CD4-positive, alpha-beta T cell treated with Interferon gamma for 1 hour (primary cell): Measurements from ENCODE around the gene ARL6IP6.
"Not testable (repeated sequence)": the region's sequence is repeated elsewhere in the genome, so short reads cannot be mapped to it uniquely, and the experiment has no call there.

Source experiments
- DNase-seq: peaks from one replicate; pipeline ENCODE4 v3.0.0-alpha.2; 2020

The ARL6IP6 gene

DNA sequence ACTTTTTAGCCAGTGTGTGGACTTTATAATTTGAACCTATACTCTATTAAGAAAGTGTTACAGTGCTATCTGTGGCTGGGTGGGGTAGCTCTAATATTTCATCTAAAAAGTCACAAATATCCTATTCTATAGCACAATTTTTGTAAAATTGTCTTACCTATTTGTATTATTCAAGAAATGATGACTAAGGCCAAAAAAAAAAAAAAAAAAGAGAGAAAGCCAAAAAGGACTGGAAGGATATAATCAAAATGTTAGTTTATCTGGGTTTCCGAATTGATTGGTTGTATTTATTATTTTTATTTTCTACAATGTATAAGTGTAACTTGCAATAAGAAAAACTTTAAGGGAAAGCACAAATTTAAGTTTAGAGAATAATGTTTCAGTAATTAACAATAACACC, 5.5 kb downstream of the ARL6IP6 start:
- no peak for DNase-seq

DNA sequence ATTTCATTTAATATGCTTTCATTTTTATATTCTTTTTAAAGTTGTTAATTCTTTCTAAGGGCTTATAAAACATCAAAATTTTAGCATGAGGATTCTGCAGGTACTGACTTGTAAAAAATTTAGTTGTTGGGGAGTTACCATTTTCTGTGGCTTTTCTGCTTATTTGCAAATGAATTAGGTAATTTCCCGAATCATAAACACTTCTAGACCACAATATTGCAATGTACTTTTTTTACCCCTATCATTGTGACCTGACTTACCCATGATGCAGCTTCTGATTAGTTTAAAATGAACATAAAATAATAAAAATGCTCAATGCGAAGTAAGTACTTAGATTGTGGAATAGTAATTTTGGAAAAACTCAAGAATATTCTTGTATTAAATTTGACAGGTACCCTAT, 11.4 kb downstream of the ARL6IP6 start:
- no peak for DNase-seq

DNA sequence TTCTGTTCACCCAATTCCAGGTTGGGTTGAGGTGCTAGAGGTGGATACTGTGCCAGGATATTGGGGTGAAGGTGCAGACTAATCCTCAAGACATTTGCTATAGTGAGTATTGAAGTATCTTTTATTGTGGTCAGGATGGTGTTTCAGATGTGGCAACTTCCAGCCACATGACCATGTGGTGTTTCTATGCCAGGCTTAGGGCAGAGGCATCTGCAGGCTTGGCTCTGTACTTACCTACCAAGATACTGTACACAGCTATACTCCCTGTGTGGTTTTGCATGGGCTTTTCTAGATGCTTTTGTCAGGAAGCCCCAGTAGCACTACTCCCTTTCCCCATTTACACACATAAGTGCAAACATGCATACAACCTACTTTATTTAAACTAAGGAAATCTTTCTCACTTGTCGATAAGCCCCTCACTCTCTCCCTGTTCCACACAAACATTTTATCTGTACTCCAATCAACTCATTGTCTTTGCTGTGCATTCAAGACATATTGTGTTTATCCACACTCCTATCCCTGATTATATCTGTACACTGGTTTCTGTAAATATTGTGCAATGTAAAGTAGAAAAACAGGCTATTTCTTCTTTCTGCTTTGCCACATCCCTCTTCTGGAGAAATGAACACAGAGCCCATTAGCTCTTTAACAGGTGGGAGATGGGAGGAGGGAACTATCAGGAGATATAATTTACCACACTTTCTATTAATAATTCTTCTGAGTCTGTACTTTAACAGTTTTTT, 12.3 kb downstream of the ARL6IP6 start:
- DNase-seq, result peak; percentile 27

DNA sequence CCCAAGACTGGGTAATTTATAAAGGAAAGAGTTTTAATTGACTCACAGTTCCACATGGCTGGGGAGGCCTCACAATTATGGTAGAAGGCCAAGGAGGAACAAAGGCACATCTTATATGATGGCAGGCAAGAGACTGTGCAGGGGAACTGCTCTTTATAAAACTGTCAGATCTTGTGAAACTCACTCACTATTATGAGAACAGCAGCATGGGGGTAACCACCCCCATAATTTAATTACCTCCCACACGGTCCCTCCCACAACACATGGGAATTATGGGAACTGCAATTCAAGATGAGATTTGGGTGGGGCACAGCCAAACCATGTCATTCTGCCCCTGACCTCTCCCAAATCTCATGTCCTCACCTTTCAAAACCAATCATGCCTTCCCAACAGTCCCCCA, 19.1 kb downstream of the ARL6IP6 start:
- DNase-seq, result not testable (repeated sequence)

DNA sequence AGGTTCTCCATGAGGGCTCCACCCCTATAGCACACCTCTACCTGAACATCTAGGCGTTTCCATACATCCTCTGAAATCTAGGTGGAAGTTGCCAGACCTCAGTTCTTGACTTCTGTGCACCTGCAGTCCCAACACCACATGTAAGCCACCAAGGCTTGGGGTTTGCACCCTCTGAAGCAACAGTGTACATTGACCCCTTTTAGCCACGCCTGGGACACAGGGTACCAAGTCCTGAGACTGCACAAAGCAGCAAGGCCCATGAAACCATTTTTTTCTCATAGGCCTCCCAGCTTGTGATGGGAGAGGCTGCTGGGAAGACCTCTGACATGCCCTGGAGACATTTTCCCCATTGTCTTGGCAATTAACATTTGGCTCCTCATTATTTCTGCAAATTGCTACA, 20.0 kb downstream of the ARL6IP6 start:
- DNase-seq, result no peak

DNA sequence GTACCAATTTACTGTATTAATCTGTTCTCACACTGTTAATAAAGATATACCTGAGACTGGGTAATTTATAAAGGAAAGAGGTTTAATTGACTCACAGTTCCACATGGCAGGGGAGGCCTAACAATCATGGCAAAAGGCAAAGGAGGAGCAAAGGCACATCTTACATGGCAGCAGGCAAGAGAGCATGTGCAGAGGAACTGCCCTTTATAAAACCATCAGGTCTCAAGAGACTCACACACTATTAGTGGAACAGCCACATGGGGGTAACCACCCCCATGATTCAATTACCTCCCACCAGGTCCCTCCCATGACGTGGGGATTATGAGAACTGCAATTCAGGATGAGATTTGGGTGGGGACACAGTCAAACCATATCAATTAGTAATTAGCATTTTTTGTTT, 21.3 kb downstream of the ARL6IP6 start:
- DNase-seq, result not testable (repeated sequence)

DNA sequence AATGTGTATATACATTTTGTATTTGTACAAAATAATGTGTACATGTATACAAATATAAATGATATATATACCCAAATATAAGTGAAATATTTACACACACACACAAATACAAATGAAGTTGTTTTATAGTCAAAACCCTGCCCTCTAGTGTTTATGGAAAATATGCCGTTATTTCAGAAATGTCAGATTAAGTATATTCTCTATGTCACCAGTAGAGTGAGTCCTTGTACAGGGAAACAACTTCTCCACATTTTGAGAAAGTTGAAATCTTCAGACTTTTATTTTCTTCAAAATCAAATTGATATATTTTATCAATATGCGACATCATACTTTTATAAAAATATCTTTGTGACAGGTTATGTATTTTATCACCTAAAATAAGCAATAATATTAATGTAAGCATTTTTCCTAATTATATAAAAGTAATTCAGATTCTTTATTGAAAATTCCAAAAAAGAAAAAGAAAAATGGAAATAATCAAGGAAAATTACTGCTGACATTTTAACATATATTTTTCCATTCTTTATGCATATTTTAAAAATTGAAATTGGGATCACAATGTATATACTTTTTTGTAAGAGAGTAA, 22.4 kb downstream of the ARL6IP6 start:
- no peak for DNase-seq

DNA sequence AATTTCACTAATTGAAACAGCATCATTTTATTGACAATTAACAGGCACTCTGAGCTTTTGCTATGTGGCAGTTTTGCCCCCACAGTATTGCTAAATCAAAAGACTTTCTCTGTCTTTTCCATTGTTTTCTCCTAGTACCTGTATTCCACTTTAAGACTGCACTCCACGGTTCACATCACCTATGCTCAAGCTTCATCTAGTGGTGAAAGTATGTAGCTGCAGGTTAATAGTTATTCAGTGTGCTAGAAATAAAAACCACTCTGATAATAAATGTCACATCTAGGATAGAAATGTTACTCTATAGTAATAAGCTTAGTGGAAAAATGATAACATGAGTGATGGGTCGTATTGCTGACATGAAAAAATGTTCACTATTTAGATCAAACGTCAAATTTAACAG, 24.6 kb downstream of the ARL6IP6 start:
- DNase-seq, result no peak

DNA sequence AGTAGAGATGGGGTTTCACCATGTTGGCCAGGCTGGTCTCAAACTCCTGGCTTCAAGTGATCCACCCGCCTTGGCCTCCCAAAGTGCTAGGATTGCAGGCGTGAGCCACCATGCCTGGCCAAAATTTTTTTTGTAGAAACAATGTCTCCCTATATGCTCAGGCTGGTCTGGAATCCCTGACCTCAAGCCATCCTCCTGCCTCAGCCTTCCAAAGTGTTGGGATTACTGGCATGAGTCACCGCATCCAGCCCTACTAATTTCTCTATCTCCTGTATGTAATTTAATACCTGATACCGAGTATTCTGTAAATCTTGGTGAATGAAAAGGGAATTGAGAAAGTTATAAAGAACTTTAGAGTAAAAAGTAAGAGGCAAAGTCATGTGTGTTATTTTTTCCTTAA, 29.3 kb downstream of the ARL6IP6 start:
- DNase-seq, result not testable (repeated sequence)

DNA sequence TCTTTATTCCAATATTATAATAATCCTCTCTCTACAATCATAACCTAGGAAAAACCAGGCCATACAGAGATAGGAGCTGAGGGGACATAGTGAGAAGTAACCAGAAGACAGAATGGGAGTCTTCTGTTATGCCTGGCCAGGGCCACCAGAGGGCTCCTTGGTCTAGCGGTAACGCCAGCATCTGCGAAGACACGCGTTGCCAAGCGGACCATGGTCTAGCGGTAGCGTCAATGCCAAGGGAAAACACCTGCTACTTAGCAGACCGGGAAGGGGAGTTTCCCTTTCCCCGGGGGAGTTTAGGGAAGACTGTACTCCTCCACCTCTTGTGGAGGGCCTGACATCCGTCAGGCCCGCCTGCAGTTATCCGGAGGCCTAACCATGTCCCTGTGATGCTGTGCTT, 36.6 kb downstream of the ARL6IP6 start:
- DNase-seq, result no peak

DNA sequence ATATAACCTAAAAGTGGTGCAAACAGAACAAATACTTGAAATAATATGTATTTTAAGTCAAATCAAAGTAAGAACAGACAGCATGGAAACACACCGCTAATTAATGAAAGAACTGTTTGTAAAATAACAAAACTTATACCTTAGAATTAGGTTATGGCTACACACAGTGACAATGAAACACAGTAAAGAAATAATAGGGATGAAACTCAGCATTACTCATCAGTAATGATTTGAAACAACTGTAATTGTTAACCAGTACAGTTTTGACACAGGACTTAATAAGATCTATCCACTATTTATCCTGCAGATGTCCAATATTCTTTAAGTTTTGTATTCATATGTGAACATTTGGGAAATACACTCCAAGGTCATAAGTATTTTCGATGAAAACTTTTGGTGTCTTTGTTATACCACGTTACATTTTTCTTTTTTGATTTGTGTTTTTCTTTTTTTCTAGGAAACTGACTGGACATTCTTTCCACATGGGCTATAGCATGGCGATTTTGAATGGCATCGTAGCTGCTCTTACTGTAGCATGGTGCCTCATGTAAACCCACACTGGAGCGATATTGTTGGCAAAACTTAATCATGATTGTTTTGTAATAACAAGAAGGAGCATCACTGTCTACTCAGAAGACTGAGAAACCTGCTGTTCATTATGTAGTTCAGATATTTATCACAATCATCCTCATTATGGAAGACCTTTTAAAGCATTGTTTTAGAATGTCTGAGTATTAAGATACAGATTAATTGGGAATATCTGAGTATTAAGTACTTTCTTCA, 41.1 kb downstream of the ARL6IP6 start:
- DNase-seq, result no peak

DNA sequence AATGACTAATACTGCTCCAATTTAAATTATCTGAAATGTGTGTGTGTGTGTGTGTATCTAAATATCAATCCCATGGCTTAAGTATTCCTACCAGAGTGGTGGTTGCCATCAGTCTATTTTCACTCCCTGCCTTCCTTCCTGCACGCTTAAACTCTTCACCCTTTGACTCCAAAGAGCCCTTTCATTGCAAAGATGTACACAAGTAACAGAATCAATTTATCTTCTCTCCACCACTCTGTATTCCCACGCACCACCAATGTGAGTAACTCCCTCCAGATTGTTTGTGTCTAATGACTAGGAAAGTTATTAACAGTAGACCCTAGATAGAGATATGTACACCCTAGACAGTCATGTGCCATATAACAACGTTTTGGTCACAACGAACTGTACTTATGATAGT, 42.8 kb downstream of the ARL6IP6 start:
- DNase-seq, result no peak

DNA sequence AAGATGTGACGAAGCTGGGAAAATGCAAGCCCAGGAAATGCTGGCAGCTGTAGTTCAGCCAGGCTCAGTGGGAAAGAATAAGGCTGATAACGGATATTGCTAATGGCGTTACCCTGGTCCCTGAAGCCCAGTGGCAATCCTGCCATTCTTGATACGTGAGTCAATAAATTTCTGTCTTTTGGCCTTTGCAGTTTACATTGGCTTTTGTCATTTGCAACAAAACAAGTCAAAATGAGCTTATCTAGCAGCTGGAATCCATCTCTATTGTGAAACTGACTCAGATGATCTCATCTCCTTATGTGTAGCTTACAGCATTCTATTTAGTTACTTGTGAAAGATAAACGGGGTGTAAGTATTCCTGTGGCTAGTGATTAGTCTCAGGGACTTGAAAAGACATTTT, 43.8 kb downstream of the ARL6IP6 start:
- DNase-seq, result no peak

DNA sequence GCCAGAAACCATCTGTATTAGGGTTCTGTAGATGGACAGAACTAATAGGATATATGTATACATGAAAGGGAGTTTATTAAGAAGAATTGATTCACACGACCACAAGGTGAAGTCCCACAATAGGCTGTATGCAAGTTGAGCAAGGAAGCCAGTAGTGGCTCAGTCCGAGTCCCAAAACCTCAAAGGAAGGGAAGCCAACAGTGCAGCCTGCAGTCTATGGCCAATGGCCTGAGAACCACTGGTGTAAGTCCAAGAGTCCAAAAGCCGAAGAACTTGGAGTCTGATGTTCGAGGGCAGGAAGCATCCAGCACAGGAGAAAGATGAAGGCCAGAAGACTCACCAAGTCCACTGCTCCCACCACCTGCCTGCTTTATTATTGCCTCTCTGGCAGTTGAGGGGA, 44.8 kb downstream of the ARL6IP6 start:
- DNase-seq, result not testable (repeated sequence)

DNA sequence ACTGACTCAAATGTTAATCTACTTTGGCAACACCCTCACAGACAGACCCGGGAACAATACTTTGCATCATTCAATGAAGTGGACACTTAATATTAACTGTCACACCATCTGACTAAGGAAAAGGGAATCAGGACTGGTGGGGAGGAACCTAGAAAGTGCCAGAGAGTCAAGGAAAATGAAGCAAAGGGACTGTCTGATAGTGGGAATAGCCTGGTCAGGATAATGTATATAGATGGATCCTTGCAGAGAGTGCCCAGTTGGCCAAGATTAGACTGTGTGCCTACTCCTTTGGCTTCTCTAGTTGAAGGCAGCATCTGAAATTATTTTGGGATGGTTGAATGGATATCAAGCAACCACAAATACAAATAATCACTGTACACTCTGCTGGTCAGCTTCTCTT, 45.2 kb downstream of the ARL6IP6 start:
- no peak for DNase-seq

DNA sequence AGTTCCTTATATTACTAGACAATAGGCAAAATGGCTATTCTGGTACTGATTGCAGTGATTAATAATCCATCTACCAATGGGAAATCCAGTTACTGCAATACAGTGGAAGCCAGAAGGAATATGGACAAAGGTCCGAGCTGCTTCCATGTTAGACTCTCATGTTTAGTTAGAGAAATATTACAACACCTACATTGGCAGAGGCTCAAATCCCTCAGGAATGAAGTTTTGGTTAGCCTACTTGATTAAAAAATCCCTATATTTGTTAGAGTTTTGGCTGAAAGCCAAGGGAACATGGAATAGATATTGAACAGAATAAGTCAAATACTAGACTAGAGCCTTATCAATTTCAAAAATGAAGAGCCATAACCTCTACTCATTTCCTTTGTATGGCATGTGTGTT, 48.5 kb downstream of the ARL6IP6 start:
- no peak for DNase-seq

DNA sequence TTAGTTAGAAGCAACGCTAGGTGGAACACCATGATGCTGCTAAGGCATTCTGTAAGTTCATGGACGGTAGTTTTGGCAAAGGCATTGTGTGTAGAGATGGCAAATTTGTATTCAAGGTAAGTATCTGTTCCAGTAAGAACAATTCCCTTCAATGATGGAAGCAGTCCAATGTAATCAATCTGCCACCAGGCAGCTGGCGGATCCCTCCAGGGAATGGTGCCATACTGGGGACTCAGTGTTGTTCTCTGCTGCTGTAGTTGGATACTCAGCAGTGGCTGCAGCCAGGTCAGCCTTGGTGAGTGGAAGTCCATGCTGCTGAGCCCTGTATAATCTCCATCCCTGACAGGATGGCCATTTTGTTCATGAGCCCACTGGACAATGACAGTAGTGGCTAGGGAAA, 62.8 kb downstream of the ARL6IP6 start:
- no peak for DNase-seq

DNA sequence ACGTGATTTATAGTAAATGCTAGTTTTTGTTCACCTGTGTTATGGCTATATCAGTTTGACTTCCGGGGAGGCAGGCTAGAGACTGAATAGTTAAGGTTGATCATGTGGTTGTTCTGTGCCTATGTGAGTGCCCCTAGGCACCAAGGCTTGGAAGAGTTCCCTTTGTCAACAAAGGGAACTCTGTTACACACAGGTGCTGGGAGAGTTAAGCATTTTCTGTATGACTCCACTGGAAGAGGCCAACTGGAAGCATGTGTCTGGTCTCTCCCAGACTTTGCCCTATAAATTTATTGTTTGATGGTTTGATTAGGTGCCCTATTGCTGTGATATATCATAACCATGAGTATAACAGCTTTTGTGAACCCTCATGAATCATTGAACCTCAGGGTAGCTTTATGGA, 63.8 kb downstream of the ARL6IP6 start:
- no peak for DNase-seq

DNA sequence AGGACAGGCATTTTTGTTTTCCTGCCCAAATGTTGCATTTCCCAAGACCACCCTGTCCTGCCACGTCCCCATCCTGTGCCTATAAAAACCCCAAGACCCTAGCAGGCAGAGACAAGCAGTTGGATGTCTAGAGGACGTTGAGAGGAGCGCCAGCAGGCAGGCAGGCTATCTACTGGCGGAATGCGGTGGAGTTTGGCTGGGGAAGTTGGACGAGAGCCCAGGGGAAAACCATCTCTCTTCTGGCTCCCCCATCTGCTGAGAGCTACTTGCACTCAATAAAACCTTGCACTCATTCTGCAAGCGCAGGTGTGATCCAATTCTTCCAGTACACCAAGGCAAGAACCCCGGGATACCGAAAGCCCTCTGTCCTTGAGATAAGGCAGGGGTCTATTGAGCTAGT, 72.5 kb downstream of the ARL6IP6 start:
- no peak for DNase-seq

DNA sequence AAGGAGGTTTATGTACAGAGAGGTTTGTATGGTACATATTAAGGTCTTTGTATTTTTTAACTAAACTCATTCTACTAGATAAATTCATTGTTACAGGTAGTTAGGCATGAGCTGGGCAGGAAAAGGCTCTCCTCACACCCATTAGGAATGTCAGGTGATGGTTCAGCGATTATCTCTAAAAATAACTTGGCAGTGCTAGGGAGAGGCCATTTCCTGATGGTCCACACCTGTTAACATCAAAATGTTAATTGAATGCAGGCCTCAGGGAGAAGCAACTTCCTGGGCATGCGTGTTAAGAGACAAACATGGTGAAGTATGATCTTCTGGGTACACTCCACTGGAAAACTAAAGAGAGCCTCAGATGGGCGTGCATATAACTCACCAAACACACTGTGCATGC, 73.6 kb downstream of the ARL6IP6 start:
- DNase-seq, result no peak

DNA sequence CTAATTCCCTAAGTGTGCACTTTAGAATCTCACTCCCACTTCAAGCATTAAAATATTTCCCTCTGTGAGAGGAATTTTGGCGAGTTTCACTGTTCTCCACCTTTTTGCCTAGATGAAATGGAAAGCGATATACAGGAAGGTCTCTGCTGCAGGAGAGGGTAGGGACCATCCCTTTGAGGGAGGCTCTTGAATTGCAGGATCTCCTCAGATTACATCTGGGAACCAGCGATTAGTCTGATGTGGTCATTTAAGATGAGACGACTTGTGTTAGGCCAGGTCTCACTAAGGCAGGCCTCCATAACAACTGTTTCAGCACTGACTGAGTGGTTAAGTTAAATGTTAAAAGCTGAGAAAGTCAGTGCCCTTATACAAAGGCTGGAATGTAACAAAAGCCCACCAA, 74.6 kb downstream of the ARL6IP6 start:
- DNase-seq, result no peak

DNA sequence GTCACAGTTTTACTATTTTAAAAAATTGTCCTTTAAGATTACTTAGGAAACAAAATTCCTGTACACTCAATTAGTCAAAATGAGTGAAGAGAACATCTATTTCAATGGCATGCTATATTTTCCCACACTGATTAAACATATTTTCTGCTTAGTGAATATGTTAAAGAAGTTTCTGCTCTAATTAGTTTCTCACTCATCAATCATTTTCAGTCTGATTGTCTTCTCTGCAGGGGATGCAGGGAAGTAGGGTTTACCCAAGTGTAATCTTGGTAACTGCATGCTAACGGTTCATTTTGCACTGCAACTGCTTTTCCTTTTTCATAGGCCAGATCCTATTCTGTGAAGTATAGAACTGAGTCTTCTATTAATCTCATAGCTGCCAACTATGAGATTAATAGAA, 78.5 kb downstream of the ARL6IP6 start:
- no peak for DNase-seq

DNA sequence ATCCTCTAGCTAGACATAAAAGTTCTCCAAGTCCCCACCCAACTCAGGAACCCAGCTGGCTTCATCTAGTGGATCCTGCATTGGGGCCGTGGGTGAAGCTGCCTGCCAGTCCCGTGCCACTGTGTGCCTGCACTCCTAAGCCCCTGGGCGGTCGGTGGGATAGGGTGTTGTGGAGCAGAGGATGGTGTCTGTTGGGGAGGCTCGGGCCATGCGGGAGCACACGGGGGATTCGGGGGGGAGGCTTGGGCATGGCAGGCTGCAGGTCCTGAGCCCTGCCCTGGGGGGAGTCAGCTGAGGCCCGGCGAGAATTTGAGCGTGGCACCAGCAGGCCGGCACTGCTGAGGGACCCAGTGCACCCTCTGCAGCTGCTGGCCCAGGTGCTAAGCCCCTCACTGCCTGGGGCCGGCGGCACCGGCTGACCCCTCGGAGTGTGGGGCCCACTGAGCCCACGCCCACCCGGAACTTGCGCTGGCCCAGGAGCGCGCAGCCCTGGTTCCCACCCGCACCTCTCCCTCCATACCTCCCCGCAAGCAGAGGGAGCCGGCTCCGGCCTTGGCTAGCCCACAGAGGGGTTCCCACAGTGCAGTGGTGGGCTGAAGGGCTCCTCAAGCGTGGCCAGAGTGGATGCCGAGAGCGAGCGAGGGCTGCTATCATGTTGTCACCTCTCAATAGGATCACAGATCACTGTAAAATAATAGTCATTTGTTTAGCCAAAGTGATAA, 86.4 kb downstream of the ARL6IP6 start:
- DNase-seq, result no peak

DNA sequence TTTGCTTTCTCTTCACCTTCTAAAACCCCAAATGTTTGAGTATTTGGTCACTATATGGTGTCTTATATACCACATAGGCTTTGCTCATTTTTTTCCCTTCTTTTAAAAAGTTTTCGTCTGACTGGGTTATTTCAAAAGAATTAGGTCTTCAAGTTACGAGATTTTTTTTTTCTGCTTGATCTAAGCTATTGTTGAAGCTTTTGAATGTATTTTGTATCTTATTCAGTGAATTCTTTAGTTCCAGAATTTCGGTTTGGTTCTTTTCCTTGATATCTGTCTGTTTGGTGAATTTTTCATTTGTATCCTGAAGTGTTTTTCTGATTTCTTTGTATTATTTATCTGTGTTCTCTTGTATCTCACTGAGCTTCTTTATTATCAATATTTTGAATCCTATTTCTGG, 93.5 kb downstream of the ARL6IP6 start:
- DNase-seq, result no peak
